GM18520 (cell line): ENCODE results near the gene ADRA2B.

Experiments used
- ATAC-seq: cut with Tn5 transposase; IDR thresholded peaks from one replicate; pipeline ENCODE4 v1.9.1; 2021; ENCODE audit not compliant: unreplicated experiment

The ADRA2B gene

DNA sequence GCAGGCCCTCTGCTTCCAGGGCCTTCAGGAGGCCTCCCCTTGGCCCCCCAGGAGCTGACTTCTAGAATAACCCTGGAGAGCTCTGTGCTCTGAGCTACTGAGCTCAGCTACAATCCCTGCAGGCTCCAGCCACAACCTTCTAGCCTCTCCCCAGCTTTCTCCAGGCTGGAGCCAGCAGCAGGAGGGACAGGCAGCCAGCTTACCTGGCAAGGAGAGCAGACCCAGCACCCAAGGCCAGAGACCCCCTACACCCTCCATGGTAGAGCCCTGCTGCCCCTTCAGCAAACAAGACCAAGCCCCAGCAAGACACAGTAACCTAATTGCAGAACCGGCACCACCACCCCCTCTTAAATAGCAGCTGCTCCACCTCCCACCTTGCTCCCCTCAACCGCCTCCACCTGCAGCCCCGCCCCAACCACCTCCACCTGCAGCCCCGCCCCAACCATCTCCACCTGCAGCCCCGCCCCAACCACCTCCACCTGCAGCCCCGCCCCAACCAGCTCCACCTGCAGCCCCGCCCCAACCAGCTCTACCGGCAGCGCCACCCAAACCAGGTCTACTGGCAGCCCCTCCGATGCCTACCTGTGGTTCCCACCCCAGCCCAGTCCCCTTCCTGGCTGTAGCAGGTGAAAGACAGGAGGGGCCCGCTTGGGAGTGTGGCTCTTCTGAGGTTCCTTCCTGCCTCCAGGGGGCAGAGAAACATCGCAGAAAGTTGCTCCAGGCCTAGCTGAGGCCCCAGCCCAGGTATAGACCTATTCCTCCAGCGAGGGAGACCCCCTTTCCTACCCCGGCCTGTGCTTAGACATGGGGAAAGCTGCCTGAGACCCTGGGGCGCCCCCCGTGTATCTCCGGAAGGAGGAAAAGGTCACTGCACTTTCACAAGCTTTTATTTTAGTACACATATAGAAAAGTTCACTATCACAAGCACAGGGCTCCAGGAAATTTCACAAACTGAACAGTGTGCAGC is 22.1 kb upstream of the ADRA2B start, which contains the start of gene ASTL:
ASTL (minus strand) TSS at position 324 of the 967 bp plus-strand sequence; CDS start at position 258, 66 bp downstream.
- no peak for ATAC-seq

DNA sequence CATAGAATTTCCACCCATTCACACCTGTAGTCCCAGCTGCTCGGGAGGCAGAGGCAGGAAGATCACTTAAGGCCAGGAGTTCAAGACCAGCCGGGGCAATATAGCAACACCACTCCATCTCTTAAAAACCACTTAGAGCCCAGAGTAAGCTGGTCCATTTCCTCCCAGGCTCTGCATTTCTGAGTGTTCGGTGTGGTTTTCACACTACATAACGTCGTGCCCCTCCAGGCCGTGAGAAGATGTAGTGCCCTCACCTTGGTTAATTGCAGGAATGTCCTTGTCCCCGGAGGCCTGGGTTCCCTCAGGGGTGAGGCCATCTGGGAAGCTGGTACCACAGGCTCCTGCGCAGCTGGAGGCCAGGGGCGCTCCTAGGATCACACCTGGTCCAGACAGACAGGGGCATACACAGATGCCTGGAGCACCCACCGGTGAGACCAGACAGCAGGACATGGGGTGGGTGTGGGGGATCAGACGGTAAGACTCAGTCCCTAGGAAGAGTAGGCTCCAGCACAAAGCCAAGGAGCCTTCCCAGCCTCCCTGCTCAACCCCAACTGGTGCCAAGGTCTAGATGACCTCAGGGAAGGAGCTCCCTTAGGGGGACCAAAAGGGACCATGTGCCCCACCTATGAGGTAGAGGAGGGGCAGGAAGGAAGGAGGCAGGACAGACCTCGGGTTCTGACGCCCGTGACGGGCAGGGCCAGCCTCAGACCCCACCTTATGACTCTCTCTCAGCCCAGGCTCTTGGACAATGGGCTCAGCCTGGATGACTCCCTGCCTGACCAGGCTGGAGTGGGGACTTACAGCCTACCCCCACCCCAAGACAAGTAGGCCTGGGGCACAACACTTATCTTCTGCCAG is 21.2 kb upstream of the ADRA2B start:
- ATAC-seq, result no peak

DNA sequence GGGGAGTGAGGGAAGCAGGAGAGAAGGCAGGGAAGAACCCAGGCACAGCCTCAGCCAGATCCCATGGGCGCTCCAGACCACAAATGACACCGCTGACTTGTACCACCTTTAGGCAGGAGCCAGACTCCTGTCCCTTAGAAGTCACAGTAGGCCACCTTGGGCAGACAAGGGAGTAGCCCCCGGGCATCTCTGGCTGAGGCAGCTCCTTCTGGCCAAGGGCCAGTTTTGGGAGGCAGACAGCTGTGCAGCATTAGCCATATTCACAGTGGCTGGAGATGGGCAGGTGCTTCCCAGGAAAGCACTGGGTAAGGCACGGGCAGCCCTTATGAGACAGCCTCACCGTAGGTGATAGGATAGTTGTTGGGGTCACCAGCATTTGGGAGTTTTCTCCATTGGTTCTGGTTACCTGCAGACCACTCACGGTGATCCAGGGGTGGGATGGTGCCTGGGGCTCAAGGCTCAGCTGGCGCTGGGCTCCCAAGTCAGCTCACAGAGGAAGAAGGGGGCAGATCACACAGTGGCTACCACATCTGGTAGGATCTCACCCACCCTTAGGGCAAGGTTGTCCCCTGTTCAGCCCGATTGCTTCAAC is 19.9 kb upstream of the ADRA2B start:
- no peak for ATAC-seq

DNA sequence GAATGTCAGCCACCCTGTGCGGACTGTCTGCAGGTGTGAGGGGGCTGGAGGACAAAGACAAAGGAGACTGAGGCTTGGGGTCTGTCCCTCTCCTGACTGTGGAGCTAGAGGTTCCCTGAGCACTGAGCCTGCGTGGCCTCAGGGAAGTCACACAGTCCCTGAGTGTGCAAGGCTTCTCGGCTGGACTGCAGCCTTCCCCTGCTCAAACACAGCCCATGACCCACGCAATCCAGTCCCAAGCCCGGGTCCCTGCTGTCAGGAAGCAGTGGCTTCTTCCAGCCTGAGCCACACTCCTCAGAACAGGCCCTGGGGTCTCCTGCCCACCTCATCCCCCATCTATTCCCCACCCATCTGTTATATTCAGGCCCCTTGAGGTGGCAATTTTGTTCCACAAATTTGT is 19.2 kb upstream of the ADRA2B start:
- no peak for ATAC-seq

DNA sequence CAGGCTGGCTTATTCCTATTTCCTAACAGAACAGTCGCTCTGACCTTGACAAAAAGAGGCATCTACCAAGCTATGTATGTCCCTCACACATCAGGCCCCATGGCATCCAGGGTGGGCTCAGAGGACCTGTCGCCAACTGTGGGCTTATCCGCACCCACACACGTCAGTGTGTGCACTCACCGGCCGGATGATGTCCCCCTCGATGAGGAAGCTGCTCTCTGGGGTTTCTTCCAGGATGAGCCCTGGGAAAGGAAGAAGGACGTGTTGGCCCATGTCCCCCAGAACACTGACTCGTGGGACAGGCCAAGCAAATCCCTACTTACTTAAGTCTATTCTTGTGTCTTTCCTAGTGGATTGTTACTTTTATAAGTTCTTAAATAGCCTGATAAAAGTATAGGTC is 18.8 kb upstream of the ADRA2B start:
- ATAC-seq, result no peak

DNA sequence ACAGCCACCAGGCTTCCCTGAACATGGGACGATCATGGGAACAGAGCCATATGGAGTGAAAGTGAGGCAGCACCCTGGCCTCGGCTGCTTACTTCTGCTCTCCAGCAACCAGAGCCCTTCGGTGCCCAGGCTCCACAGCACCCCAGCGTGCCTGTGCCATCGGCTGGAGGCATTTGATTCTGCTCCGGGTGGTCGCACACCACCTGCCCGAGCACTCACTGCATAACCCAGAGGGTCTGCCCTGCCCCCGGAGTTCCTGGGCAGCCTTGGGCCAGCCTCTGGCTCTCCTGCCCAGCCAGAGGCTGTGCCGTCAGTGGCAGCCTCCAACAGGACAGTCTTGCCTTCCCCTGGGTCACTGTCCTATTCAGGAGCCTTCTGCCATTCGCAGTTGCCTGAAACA is 18.1 kb upstream of the ADRA2B start:
- ATAC-seq, result no peak

DNA sequence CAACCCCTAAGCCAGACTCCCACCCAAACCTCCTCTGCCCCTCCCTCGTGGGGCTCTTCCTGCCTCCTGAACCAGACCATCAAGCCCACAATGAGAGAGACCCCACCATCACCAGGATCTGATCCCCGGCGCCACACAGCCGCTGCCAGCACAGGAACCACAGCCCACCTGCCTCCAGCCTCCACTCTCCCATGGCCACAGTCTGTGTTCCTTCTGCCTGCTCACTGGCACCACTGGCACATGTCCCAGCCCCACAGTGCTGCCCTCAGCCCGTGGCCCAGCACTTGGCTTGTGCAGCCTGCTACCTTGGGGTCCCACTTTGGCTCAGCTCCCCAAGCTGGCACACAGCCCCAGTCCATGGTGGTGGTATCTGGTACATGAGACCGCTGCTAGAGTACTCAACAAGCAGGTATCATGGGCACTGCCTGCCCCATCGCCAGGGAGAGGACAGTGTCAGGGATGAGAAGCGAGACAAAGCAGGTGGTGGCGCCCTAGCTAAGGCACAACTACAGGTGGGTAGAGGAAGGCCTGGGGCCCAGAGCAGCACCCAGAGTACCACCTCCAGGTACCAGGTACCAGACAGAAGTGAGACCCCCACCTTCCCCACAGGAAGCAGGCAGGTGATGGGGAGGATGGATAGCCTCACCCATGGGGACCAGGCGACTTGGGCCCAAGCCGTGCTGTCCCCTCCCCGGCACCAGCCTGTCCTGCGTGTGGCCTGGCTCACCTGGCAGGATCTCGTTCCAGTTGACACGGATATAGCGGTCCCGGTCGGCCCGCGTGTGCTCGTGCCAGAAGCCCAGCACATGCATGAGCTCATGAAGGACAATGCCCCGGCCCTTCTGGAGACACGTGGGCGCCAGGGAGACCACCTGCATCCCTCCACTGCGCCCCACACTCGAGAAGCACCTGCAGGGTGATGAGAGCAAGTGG is 15.7 kb upstream of the ADRA2B start:
- no peak for ATAC-seq

DNA sequence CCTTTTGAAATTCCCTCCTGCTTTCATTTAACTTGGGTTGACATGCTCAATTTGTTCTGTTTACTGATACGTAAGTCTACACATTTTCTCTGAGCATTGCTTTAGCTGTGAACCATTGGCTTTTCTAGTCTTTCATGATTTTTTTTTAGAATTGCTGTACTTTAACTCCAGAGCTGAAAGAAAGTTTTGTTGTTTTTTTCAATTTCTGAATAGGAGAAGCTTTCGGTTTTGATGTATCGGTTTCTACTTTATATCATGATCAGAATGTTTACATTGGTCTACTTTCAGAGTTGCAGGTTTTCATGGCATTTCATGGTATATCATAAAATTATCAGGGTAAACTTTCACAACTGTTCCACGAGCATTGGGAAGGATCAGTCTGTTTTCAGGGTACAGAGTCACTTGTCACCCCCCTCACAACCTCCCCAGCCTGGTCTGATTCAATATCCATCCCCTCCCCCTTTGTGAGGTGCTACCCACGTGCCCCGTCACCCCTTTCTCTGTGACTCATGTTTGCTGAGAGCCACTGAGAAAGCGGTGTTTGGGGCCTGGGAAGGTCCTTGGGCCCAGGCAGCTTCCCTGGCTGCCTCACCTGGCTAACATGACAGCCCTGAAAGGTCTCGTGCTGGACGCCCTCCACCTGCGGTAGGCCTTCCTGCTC is 14.9 kb upstream of the ADRA2B start:
- no peak for ATAC-seq

DNA sequence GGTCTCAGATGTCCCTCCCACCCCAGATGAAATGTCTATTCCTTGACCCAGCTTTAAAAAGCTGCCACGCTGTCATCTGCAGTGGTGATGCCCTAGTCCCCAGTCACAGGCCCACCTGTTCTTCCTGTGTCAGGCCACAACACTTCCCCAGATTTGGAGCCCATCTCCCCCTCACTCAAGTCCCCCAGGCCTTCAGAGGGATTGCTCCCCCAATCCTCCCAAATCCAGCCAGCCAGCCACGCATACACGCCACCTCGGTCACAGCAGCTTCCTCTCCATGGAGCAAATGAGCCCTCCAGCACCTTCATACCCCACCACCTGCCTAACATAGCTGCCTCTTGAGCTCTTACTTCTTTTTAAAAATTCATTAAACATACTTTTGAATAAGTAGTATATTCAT is 14.1 kb upstream of the ADRA2B start:
- no peak for ATAC-seq

DNA sequence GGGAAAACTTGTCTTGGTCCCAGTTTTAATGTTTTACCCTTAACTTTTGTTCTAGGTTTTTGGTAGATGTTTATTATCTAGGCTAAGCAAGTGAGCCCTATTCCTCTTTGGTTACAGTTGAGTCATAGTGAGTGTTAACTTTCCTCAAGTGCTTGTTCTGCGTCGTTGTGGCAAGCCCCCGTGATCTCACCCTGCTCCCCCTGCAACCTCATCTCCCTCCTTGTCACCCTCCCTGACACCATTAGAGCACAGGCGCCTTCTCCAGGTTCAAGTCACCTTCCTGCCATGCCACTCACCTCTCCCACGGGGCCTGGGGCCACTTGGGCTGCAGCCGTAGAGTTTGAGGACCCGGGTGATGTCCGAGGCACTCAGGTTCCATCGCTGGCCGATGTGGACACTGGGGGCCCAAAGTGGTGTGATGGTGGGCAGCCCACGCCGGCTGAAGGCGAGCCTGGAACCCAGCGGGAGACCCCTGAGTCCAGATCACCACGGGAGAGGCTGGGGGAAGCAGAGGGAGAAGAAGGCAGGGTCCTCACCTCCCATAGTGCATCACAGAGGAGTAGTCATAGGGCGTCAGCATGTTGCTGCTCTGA is 13.3 kb upstream of the ADRA2B start:
- ATAC-seq, result no peak

DNA sequence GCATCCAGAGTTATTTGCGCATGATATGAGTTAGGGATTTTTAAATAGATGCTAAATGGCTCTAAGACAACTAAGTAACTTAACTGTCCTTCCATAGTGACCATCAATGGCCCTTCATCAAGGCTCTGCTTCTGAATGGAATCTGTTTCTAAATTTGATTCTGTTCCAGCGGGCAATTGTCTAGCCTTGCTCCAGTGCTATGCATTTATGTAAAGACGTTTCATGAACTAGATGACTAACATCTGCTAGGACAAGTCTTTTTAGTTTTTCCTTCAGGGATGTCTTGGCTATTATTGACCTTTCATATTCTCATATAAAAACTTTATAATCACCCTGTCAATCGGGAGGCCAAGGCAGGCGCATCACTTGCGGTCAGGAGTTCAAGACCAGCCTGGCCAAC is 12.1 kb upstream of the ADRA2B start:
- no peak for ATAC-seq

DNA sequence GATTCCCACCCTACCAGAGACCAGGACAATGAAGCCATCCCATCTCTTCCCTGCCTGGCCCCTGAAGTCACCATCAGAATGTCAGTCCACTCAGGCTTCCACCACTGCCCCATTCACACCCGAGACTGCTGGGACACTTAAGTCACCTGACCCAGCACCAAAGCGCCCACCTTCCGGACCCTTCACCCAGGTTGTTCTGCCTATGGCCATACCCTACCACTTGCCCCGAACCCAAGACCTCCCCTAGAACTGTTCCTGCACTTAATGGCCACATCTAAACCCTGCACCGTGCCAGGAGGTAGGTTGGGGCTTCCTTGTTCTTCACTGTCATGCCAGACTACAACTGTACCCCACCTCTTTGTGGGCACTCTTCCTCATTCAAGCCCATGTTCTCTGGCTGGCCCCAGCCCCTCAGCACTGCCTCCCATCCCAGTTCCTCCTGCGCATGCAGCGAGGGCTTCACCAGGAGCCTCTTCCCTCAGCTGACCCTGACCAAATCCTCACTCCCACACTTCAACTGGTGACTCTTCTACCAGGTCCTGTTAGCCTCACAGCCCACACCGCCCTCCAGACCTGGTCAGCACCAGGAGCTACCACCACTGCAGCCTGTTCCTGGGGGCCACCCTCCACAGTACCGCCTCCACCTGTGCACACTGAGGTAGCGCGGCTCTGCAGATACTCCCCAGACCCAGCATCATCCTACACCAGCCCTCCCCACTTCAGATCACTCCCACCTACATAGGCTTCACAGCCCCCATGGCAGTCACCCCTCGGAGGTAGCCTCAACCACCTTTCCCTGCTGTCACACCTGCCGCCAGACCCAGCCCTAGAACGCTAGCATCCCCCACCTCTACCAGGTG is 8.3 kb upstream of the ADRA2B start:
- ATAC-seq, result no peak

DNA sequence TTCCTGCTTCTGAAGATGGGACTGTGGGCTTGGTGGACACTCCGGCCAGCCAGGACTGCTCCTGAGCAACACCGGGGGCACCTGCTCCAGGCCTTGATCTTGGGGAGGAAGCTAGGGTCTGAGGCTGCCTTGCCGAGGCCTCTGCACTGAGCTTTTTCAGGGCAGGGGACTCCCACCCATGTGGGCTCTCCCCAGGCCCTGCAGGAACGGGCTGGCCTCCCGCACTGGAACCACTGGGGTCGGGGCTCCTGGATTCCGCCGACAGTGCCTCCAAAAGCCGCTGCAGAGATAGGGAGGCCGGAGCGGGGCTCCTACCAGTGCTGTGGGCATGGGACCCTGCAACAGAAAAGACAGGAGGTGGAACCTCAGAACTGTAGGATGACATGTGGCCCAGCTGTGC is 7.6 kb upstream of the ADRA2B start:
- no peak for ATAC-seq

DNA sequence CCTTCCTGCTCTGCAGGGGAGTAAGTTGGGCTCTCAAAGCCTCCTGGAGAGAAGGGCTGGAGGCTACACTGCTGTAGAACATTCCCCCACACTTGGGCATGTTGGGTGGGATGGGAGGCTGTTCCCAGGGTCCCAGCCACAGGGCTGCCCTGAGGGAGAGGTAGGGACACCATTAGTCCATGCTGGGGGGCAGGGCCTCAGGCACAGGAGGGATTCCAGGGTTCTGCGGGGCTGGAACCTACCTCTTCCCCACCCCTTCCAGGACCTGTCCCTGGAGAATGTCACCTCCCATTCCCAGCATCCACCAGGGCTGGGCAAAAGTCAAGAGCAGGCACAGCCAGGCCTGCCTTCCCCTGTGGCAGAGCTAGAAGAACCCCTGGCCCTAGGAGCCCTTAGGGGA is 6.9 kb upstream of the ADRA2B start:
- no peak for ATAC-seq

DNA sequence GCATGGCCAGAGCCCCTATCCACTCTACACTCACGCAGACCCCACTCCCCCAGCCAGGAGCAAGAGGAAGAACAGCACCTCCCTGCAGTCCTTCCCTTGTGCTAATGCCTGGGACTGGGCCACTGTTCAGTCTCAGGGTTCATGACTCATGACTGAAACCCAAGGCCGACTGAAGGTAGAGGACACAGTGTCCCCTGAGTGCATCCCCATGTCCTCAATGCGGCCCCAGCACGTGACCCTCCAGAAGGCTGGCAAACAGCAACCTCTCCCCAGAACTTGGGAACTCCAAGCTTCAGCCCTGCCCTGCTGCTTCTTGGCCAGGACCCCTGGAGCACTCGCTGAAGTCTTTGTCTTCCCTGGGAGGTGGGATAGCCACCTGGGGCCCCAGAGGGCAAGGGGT is 6.0 kb upstream of the ADRA2B start:
- no peak for ATAC-seq

DNA sequence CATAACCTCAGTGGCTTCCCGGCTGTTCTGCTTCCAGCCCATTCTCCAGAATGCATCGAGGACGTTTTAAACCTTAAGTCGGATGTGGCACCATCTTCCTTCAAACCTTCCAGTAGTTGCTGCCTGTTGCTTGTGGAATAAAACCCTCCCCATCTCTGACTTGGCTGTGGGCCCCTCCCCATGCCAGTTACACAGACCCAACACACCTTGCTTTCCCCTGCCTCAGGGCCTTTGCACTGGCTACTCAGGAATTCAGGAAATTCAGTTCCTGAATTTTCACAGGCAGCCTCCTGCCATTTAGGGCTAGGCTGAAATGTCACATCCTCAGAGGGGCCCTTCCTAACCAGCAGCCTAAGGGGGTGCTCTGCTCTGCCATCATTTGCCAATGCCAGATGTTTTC is 5.0 kb upstream of the ADRA2B start:
- ATAC-seq, result no peak

DNA sequence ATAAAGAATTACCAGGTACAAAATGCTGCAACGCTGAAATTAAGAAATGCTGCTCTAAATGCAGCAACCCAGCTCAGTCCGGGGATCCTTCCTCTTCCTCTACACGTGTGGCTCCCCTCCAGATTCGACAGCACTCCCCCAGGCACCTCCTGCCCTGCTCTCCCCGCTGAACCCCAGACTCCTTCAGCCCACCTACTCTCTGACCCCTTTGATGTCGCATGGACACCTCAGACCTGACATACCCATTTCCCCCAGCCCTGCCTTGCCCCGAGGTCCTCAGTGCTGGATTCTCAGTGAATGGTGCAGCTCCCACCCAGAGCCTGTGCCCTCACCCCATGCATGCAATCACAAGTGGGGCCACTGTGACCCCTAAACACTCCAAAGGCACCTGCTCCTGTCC is 4.6 kb upstream of the ADRA2B start:
- no peak for ATAC-seq

DNA sequence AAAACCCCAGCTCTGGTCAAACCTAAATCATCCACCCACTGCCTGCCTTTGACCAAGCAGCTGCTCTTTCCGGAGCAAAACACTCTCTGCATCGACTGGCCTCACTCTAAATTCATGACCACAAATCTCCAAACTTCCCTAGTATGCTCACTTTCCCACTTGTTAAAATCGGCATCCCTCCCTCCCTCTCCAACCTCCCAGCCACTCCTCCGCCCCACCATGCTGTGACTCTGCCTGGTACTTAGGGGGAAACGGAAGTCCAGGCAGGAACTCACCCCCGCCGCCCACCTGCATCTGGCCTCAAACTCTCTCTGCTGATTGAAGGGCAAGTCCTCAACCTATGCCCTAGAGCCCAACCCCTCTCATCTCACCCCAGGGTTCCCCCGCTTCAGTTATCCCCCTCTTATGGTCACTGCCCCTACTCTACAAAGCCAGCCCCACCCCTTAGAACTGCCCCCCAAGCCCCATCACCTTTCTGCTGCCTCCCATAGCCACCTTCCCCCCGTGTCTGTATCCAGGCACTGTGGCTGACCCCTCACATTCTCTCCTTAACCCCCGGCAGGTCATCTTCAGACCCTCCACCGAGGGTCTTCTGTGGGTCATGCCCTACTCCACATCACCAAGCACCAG is 3.8 kb upstream of the ADRA2B start:
- ATAC-seq, result no peak
